ENCODE results near the gene SFRP4. TPM values are rescaled to one million over a fixed set of nuclear protein-coding genes. Genes with fewer than 3 reads are reported as not detected.

SFRP4 gene
- total and polyA plus RNA-seq, 4 experiments from 2014 or later: not detected

GRCh38 chr7:37912756-37913155 is 3.9 kb downstream of the SFRP4 start:
- POLR2A ChIA-PET (ENCODE audit: partially characterized antibody): no interaction called here
- Histone ChIP-seq H3K36me3 (ENCODE audit: insufficient read depth, low read length) (no peaks in the 10 kb centered on the region), H3K27ac (ENCODE audit: low read depth, low read length) (no peak overlapping the region), H3K4me1 (ENCODE audit: insufficient read depth, low read length) (peaks cover 8% of the 10 kb centered on the region), H3K4me3 (ENCODE audit: low read length in 2 of 2) (no peak overlapping the region), H3K9me3 (ENCODE audit: control insufficient read depth in 1 of 2, low read length in 2 of 2) (no peaks in the 10 kb centered on the region), H3K27me3 (ENCODE audit: insufficient read depth, low read length) (peaks cover 4% of the 10 kb centered on the region)
- no peaks in the 10 kb centered on the region for H3K9me3 Mint-ChIP-seq
- H3K4me1 Mint-ChIP-seq: peaks cover 5 to 13% (median 6%) of the 10 kb centered on the region in 4 donors
- no peak overlapping the region for H3K27ac Mint-ChIP-seq
- CTCF ChIA-PET (ENCODE audit: partially characterized antibody): no interaction called here
- intact Hi-C loops (cut with micrococcal nuclease): no loop called here
- DNase-seq: no peak
- peaks cover 24% of the 10 kb centered on the region in 2 donors for H3K27me3 Mint-ChIP-seq
- H3K4me3 Mint-ChIP-seq: no peak overlapping the region
- H3K36me3 Mint-ChIP-seq: no peaks in the 10 kb centered on the region

GRCh38 chr7:37908221-37908788 is 8.3 kb downstream of the SFRP4 start:
- H3K36me3 ChIP-seq (ENCODE audit: insufficient read depth, low read length): no peaks in the 10 kb centered on the region
- CTCF ChIA-PET (ENCODE audit: partially characterized antibody): no interaction called here
- H3K27ac Mint-ChIP-seq: no peak overlapping the region

DNA sequence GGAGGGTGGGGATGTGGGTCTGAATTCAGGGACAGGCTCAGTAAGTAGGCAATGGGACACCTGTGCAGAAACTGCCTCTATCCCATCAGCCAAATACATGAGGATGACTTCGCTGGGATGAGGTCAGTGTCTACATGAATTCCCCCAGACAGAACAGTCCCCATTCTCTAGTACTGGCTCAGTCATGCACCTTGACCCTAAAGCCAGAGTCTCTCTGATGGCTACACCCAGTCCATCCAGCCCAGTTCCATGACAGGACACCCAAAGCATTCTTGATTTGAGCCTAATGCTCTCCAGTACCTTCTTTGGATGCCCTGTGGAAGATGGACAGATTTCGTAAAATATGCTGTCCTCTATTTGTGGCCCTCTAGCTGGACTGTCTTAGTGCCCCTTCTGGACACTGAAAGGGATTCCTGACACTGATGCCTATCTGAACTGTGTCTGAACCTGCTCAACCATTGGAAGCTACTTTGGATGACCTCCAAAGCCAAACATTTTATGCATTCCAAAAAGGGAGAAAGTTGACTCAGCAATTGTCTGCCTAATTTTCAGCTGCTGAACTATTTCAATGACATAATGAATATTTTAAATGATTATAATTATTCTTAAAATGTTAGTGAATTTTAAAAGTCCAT is 14.6 kb downstream of the SFRP4 start:
- H3K36me3 Mint-ChIP-seq: no peaks in the 10 kb centered on the region
- Histone ChIP-seq H3K4me3 (ENCODE audit: low read length in 2 of 2) (no peak overlapping the region), H3K27me3 (ENCODE audit: insufficient read depth, low read length) (no peaks in the 10 kb centered on the region), H3K4me1 (ENCODE audit: insufficient read depth, low read length) (no peaks in the 10 kb centered on the region), H3K9me3 (ENCODE audit: control insufficient read depth in 1 of 2, low read length in 2 of 2) (no peaks in the 10 kb centered on the region), H3K27ac (ENCODE audit: low read depth, low read length) (no peak overlapping the region), H3K36me3 (ENCODE audit: insufficient read depth, low read length) (no peaks in the 10 kb centered on the region)
- no peak for DNase-seq
- H3K4me1 Mint-ChIP-seq: no peaks in the 10 kb centered on the region
- ChIA-PET CTCF (ENCODE audit: partially characterized antibody) (interaction anchor here (0.7 to 2.4 kb wide), 3 partner anchors 156 to 433 kb away, joined by 3 to 5 read pairs (median 3); no protein-coding TSS in a partner anchor), POLR2A (ENCODE audit: partially characterized antibody) (no interaction called here)
- no peak overlapping the region for H3K27ac Mint-ChIP-seq
- no peak overlapping the region for H3K4me3 Mint-ChIP-seq
- intact Hi-C loops (cut with micrococcal nuclease): no loop called here
- H3K27me3 Mint-ChIP-seq: peaks cover 6 to 9% of the 10 kb centered on the region in 2 donors
- peaks cover 0 to 4% (median 0%) of the 10 kb centered on the region in 8 donors for H3K9me3 Mint-ChIP-seq

More at GRCh38 chr7:37908221-37908788, 8.3 kb downstream of the SFRP4 start:
- no peak overlapping the region for H3K4me3 ChIP-seq (ENCODE audit: low read length in 2 of 2)
- H3K27me3 Mint-ChIP-seq: peaks cover 5 to 17% of the 10 kb centered on the region in 2 donors
- no peak for DNase-seq
- intact Hi-C loops (cut with micrococcal nuclease): no loop called here
- POLR2A ChIA-PET (ENCODE audit: partially characterized antibody): no interaction called here
- no peak overlapping the region for H3K4me3 Mint-ChIP-seq
- H3K4me1 Mint-ChIP-seq: no peaks in the 10 kb centered on the region
- no peak overlapping the region for H3K27ac ChIP-seq (ENCODE audit: low read depth, low read length)
- H3K9me3 ChIP-seq (ENCODE audit: control insufficient read depth in 1 of 2, low read length in 2 of 2): no peaks in the 10 kb centered on the region
- no peaks in the 10 kb centered on the region for H3K4me1 ChIP-seq (ENCODE audit: insufficient read depth, low read length)
- no peaks in the 10 kb centered on the region for H3K9me3 Mint-ChIP-seq
- no peaks in the 10 kb centered on the region for H3K36me3 Mint-ChIP-seq
- no peaks in the 10 kb centered on the region for H3K27me3 ChIP-seq (ENCODE audit: insufficient read depth, low read length)

GRCh38 chr7:37901236-37901827 is 15.3 kb downstream of the SFRP4 start:
- Mint-ChIP-seq H3K27ac (no peak overlapping the region), H3K36me3 (no peaks in the 10 kb centered on the region), H3K9me3 (peaks cover 0 to 4% (median 0%) of the 10 kb centered on the region in 8 donors), H3K4me1 (no peaks in the 10 kb centered on the region), H3K27me3 (peaks cover 6 to 9% of the 10 kb centered on the region in 2 donors), H3K4me3 (no peak overlapping the region)
- H3K27me3 ChIP-seq (ENCODE audit: insufficient read depth, low read length): no peaks in the 10 kb centered on the region
- no peaks in the 10 kb centered on the region for H3K36me3 ChIP-seq (ENCODE audit: insufficient read depth, low read length)
- H3K4me3 ChIP-seq (ENCODE audit: low read length in 2 of 2): no peak overlapping the region
- no peaks in the 10 kb centered on the region for H3K9me3 ChIP-seq (ENCODE audit: control insufficient read depth in 1 of 2, low read length in 2 of 2)
- intact Hi-C loops (cut with micrococcal nuclease): no loop called here
- no peak overlapping the region for H3K27ac ChIP-seq (ENCODE audit: low read depth, low read length)
- DNase-seq: no peak
- no peaks in the 10 kb centered on the region for H3K4me1 ChIP-seq (ENCODE audit: insufficient read depth, low read length)
- POLR2A ChIA-PET (ENCODE audit: partially characterized antibody): no interaction called here
- CTCF ChIA-PET (ENCODE audit: partially characterized antibody): interaction anchor here (0.7 to 2.4 kb wide), 3 partner anchors 156 to 434 kb away, joined by 3 to 5 read pairs (median 3); no protein-coding TSS in a partner anchor

DNA sequence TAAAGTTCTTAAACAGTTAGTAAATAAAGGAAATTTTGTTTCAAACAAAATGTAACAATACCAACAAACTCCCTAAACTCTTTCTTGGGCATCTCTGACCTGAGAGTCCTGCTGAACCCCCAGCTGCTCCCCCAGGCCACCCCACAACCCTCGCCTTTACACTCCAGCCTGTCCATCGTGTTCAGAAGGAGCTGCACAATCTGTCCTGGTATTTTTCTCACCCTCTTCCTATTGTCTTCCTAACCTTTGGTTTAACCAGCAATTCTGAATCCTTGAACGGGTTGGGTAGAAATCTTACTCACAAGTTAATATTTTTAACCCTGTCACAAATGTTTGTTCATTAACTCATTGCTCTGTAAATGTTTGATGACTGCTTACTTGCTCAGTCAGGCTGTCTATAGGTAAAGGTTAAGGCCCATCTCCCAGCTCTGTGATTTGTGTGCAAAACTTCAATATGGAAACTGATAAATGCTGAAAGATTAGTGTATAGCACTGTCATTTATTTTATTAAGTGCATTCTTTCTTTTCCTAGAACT is 16.8 kb downstream of the SFRP4 start:
- peaks cover 7 to 8% of the 10 kb centered on the region in 2 donors for H3K27me3 Mint-ChIP-seq
- no peak overlapping the region for H3K4me3 ChIP-seq (ENCODE audit: low read length in 2 of 2)
- H3K4me1 ChIP-seq (ENCODE audit: insufficient read depth, low read length): no peaks in the 10 kb centered on the region
- H3K27me3 ChIP-seq (ENCODE audit: insufficient read depth, low read length): no peaks in the 10 kb centered on the region
- CTCF ChIA-PET (ENCODE audit: partially characterized antibody): no interaction called here
- intact Hi-C loops (cut with micrococcal nuclease): no loop called here
- H3K27ac ChIP-seq (ENCODE audit: low read depth, low read length): no peak overlapping the region
- no peaks in the 10 kb centered on the region for H3K4me1 Mint-ChIP-seq
- POLR2A ChIA-PET (ENCODE audit: partially characterized antibody): no interaction called here
- no peaks in the 10 kb centered on the region for H3K9me3 ChIP-seq (ENCODE audit: control insufficient read depth in 1 of 2, low read length in 2 of 2)
- H3K36me3 Mint-ChIP-seq: no peaks in the 10 kb centered on the region
- no peaks in the 10 kb centered on the region for H3K36me3 ChIP-seq (ENCODE audit: insufficient read depth, low read length)
- no peak for DNase-seq
- H3K4me3 Mint-ChIP-seq: no peak overlapping the region
- H3K9me3 Mint-ChIP-seq: peaks cover 0 to 4% (median 0%) of the 10 kb centered on the region in 8 donors
- no peak overlapping the region for H3K27ac Mint-ChIP-seq

- ChIA-PET CTCF (ENCODE audit: partially characterized antibody) (no interaction called here), POLR2A (ENCODE audit: partially characterized antibody) (no interaction called here)
- intact Hi-C loops (cut with micrococcal nuclease): no loop called here
- Histone ChIP-seq H3K27me3 (ENCODE audit: insufficient read depth, low read length) (no peaks in the 10 kb centered on the region), H3K9me3 (ENCODE audit: control insufficient read depth in 1 of 2, low read length in 2 of 2) (no peaks in the 10 kb centered on the region), H3K4me3 (ENCODE audit: low read length in 2 of 2) (no peak overlapping the region), H3K4me1 (ENCODE audit: insufficient read depth, low read length) (no peaks in the 10 kb centered on the region), H3K27ac (ENCODE audit: low read depth, low read length) (no peak overlapping the region), H3K36me3 (ENCODE audit: insufficient read depth, low read length) (no peaks in the 10 kb centered on the region)
- no peak overlapping the region for H3K27ac Mint-ChIP-seq
- H3K9me3 Mint-ChIP-seq: peaks cover 0 to 6% (median 0%) of the 10 kb centered on the region in 8 donors
- H3K36me3 Mint-ChIP-seq: no peaks in the 10 kb centered on the region
- H3K4me1 Mint-ChIP-seq: no peaks in the 10 kb centered on the region
- H3K27me3 Mint-ChIP-seq: peaks cover 9 to 15% of the 10 kb centered on the region in 2 donors
- no peak for DNase-seq
- H3K4me3 Mint-ChIP-seq: no peak overlapping the region
Observed at GRCh38 chr7:37894671-37895070, 21.9 kb downstream of the SFRP4 start.

GRCh38 chr7:37893359-37893758 is 23.3 kb downstream of the SFRP4 start:
- no peaks in the 10 kb centered on the region for H3K36me3 ChIP-seq (ENCODE audit: insufficient read depth, low read length)
- H3K36me3 Mint-ChIP-seq: no peaks in the 10 kb centered on the region
- no peaks in the 10 kb centered on the region for H3K4me1 Mint-ChIP-seq
- no peaks in the 10 kb centered on the region for H3K4me1 ChIP-seq (ENCODE audit: insufficient read depth, low read length)
- CTCF ChIA-PET (ENCODE audit: partially characterized antibody): no interaction called here
- H3K27ac Mint-ChIP-seq: no peak overlapping the region
- H3K4me3 Mint-ChIP-seq: no peak overlapping the region
- H3K27me3 ChIP-seq (ENCODE audit: insufficient read depth, low read length): no peaks in the 10 kb centered on the region
- peaks cover 0 to 6% (median 0%) of the 10 kb centered on the region in 8 donors for H3K9me3 Mint-ChIP-seq
- H3K27me3 Mint-ChIP-seq: peaks cover 9 to 11% of the 10 kb centered on the region in 2 donors
- intact Hi-C loops (cut with micrococcal nuclease): no loop called here
- DNase-seq: no peak
- no peaks in the 10 kb centered on the region for H3K9me3 ChIP-seq (ENCODE audit: control insufficient read depth in 1 of 2, low read length in 2 of 2)
- no peak overlapping the region for H3K27ac ChIP-seq (ENCODE audit: low read depth, low read length)
- H3K4me3 ChIP-seq (ENCODE audit: low read length in 2 of 2): no peak overlapping the region
- POLR2A ChIA-PET (ENCODE audit: partially characterized antibody): no interaction called here

All from CD4-positive, alpha-beta memory T cell (primary cell).